ENCODE data around the gene LRRC66.

LRRC66 gene

DNA sequence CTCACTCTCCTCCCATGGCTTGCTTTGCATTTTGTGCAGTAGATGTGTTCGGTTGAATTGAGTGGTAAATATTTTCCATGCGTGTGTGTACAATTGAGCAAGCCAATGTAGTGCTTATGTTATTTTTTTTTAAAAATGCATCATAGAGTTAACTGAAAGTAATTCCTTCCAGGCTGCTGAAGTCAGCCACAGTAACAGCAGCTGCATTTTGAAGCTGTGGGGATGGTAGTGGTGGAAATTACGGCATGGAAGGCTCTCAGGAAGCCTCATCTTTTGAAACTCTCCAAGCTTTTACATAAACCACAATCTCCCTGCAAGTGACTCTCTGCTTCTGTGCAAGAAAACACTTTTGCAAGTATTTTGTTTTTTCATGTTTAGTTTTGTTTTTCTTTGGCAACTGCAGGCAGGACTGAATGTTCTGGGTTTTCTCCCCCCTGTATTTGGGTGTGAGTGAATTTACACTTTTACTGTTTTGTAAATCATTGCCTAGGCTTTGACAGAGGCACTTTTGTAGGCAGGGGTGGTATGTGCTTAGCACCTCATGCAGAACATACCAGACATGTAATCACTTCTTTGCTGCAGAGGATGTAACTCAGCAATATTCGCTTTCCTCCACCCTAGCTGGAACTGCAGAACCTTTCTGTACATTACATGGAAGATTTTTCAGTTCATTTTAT is 56.2 kb downstream of the LRRC66 start:
- Histone ChIP-seq H3K9me3 (replicated peaks in 1 of 11) (peaks cover 0 to 13% (median 5%) of the 10 kb centered on the region in 11 experiments; a peak in 11 of 22 replicates), H3K4me1 (0 out of 20 replicates have a peak, but pooled peaks cover 0 to 2% (median 0%) of the 10 kb centered on the region in 10 experiments), H3K27ac (no peak overlapping the region), H3K4me3 (no peak overlapping the region), H4K20me1 (no peaks in the 10 kb centered on the region), H3K9ac (no peak overlapping the region), H3K36me3 (no peaks in the 10 kb centered on the region), H3K4me2 (no peak overlapping the region), H3K27me3 (no peaks in the 10 kb centered on the region)
- no peak for TF ChIP-seq Cebpa-rat (IDR thresholded peaks at IDR 0.05)

DNA sequence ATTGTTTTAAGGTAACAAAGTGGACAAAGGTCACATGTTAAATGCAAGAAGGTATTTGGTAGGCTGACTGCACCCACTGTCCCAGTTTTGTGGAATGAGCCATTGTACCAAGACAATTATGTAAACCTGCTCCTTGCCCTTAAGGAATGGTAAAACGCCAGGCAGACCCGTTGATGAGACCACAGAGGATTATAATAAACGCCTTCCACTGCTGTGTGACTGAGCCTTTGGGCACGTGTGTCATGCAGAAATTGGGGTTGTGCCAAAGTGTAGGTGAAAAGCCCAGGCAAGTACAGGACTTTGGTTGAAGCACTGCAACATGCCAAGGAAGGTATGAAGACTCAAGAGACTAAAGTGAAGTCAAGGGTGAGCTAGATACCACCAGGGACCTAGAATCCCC is 59.7 kb downstream of the LRRC66 start:
- Histone ChIP-seq H3K27ac (no peak overlapping the region), H3K4me1 (0 out of 20 replicates have a peak, but pooled peaks cover 0 to 2% (median 0%) of the 10 kb centered on the region in 10 experiments), H3K27me3 (no peaks in the 10 kb centered on the region), H3K9me3 (replicated peaks in 1 of 11) (no peaks in the 10 kb centered on the region), H3K36me3 (no peaks in the 10 kb centered on the region), H4K20me1 (no peaks in the 10 kb centered on the region), H3K4me2 (no peak overlapping the region), H3K9ac (no peak overlapping the region), H3K4me3 (no peak overlapping the region)
- TF ChIP-seq Cebpa-rat (IDR thresholded peaks at IDR 0.05), result no peak

DNA sequence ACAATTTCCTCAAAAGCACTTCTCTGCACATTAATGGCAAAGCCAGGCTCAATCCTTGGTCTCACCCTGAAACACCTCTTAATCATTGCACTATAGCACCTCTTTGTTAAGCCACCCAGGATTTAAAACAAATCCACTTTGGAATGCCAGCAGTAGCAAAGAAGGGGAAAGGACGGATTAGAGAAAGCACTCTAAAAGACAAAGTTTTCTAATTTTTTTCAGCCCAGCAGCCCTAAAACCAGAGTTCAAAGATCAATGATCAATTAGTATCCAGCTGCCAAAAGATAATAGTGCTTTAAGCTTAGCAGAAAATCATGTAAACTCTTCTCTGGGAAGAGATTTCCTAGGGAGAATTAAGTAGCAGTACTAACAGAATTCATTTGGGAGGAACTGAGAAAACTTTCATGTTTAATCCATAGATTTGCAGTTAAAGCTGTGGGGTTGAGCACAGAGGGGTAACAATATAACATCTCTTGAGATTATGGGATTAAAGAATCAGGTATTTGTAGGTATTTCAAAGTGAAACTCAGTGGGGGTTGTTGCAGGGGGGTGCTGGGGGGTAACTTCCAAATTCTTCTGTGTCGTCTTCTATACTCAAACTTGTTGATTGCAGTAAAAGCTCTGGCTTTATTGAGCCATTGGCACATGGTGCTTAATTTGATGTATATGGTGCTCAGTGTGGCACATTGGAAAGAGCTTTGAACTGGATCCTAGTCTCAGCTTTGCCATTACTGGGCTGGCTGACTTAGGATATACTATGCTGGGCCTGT is 61.8 kb downstream of the LRRC66 start:
- no peaks in the 10 kb centered on the region; a peak in 4 of 22 replicates for H3K9me3 ChIP-seq (replicated peaks in 1 of 11)
- H3K4me2 ChIP-seq, result no peak overlapping the region
- H3K27me3 ChIP-seq, result no peaks in the 10 kb centered on the region
- H3K4me3 ChIP-seq, result no peak overlapping the region
- H3K4me1 ChIP-seq, result no peaks in the 10 kb centered on the region
- H4K20me1 ChIP-seq, result no peaks in the 10 kb centered on the region
- no peak for TF ChIP-seq Cebpa-rat (IDR thresholded peaks at IDR 0.05)
- no peak overlapping the region for H3K27ac ChIP-seq
- no peak overlapping the region for H3K9ac ChIP-seq
- H3K36me3 ChIP-seq, result no peaks in the 10 kb centered on the region
